ENCODE data around the gene MIA2.

The MIA2 gene

GRCh38 chr14:39264057-39264456 lies 30.3 kb downstream of the MIA2 start:
- TF ChIP-seq TAF1 (IDR thresholded peaks at IDR 0.05; ENCODE audit: borderline replicate concordance, insufficient read depth, low read length): no peak
- no peak for TF ChIP-seq REST (IDR thresholded peaks at IDR 0.05; ENCODE audit: insufficient read depth in 1 of 2, low read depth in 2 of 2, low read length in 2 of 2)
- TF ChIP-seq POLR2AphosphoS5 (IDR thresholded peaks at IDR 0.05; ENCODE audit: low read depth, low read length): no peak
- TF ChIP-seq FOXP2 (optimal IDR thresholded peaks at IDR 0.05; ENCODE audit: borderline replicate concordance, extremely low read depth, extremely low read length, insufficient read depth): no peak
- no peak for TF ChIP-seq SIN3A (IDR thresholded peaks at IDR 0.05; ENCODE audit: borderline replicate concordance, insufficient read depth, low read length)

GRCh38 chr14:39264558-39264957 lies 30.8 kb downstream of the MIA2 start:
- no peak for TF ChIP-seq REST (IDR thresholded peaks at IDR 0.05; ENCODE audit: insufficient read depth in 1 of 2, low read depth in 2 of 2, low read length in 2 of 2)
- TF ChIP-seq FOXP2 (optimal IDR thresholded peaks at IDR 0.05; ENCODE audit: borderline replicate concordance, extremely low read depth, extremely low read length, insufficient read depth): no peak
- TF ChIP-seq POLR2AphosphoS5 (IDR thresholded peaks at IDR 0.05; ENCODE audit: low read depth, low read length): no peak
- no peak for TF ChIP-seq TAF1 (IDR thresholded peaks at IDR 0.05; ENCODE audit: borderline replicate concordance, insufficient read depth, low read length)
- no peak for TF ChIP-seq SIN3A (IDR thresholded peaks at IDR 0.05; ENCODE audit: borderline replicate concordance, insufficient read depth, low read length)

GRCh38 chr14:39265033-39265432 lies 31.3 kb downstream of the MIA2 start:
- TF ChIP-seq SIN3A (IDR thresholded peaks at IDR 0.05; ENCODE audit: borderline replicate concordance, insufficient read depth, low read length): no peak
- TF ChIP-seq FOXP2 (optimal IDR thresholded peaks at IDR 0.05; ENCODE audit: borderline replicate concordance, extremely low read depth, extremely low read length, insufficient read depth): no peak
- no peak for TF ChIP-seq TAF1 (IDR thresholded peaks at IDR 0.05; ENCODE audit: borderline replicate concordance, insufficient read depth, low read length)
- no peak for TF ChIP-seq REST (IDR thresholded peaks at IDR 0.05; ENCODE audit: insufficient read depth in 1 of 2, low read depth in 2 of 2, low read length in 2 of 2)
- TF ChIP-seq POLR2AphosphoS5 (IDR thresholded peaks at IDR 0.05; ENCODE audit: low read depth, low read length): no peak

GRCh38 chr14:39265806-39266524 lies 32.2 kb downstream of the MIA2 start:
- no peak for TF ChIP-seq TAF1 (IDR thresholded peaks at IDR 0.05; ENCODE audit: borderline replicate concordance, insufficient read depth, low read length)
- TF ChIP-seq FOXP2 (optimal IDR thresholded peaks at IDR 0.05; ENCODE audit: borderline replicate concordance, extremely low read depth, extremely low read length, insufficient read depth): no peak
- no peak for TF ChIP-seq POLR2AphosphoS5 (IDR thresholded peaks at IDR 0.05; ENCODE audit: low read depth, low read length)
- TF ChIP-seq REST (IDR thresholded peaks at IDR 0.05; ENCODE audit: insufficient read depth in 1 of 2, low read depth in 2 of 2, low read length in 2 of 2): no peak
- TF ChIP-seq SIN3A (IDR thresholded peaks at IDR 0.05; ENCODE audit: borderline replicate concordance, insufficient read depth, low read length): no peak

All from PFSK-1 (cell line).